ENCODE data around the gene WDR13.
A peak's percentile ranks its signal among the peaks of the same experiment; 100 is the strongest.

The WDR13 gene

DNA sequence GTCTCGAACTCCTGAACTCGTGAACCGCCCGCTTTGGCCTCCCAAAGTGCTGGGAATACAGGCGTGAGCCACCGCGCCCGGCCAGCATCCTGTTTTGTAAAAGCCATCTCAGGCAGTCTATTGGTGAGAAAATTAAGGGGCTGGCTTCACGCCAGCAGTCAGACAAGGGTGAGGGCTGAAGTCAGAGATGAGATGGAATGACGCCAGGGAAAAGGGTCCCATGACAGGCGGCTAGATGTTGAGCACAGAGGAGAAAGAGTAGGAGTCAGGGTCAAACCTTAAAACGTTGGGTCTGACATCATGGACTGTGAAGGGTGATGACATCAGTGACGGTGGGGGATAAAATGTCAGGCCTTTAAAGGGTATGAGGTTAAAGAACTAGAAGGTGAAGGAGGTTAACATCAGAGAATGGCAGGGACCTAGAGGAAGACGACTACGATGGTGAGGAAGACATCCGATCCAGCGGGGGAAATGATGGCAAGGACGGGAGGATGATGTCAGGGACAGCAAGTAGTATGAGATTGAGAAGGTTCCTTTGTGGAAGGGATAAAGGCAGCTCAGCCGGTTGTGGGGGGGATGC lies 23.5 kb upstream of the WDR13 start:
- Histone ChIP-seq H3K4me3 (peak overlapping the region; percentile 81), H3K27ac (peak overlapping the region; percentile 85; the same call in 1 of the 2 replicates), H3K9me3 (ENCODE audit: low read depth, low read length) (no peaks in the 10 kb centered on the region), H3K9ac (ENCODE audit: insufficient read length) (peak overlapping the region; percentile 99), H3K36me3 (ENCODE audit: insufficient read depth, low read length) (peaks cover 40% of the 10 kb centered on the region)
- TF ChIP-seq FOXP2 (optimal IDR thresholded peaks at IDR 0.05; ENCODE audit: control extremely low read depth, extremely low read length, insufficient read depth) (no peak), EZH2 (IDR thresholded peaks at IDR 0.05) (no peak), POLR2AphosphoS5 (IDR thresholded peaks at IDR 0.05; ENCODE audit: borderline replicate concordance, low read depth, low read length) (no peak)
- no peak for DNase-seq (ENCODE audit: low read depth, low spot score)

DNA sequence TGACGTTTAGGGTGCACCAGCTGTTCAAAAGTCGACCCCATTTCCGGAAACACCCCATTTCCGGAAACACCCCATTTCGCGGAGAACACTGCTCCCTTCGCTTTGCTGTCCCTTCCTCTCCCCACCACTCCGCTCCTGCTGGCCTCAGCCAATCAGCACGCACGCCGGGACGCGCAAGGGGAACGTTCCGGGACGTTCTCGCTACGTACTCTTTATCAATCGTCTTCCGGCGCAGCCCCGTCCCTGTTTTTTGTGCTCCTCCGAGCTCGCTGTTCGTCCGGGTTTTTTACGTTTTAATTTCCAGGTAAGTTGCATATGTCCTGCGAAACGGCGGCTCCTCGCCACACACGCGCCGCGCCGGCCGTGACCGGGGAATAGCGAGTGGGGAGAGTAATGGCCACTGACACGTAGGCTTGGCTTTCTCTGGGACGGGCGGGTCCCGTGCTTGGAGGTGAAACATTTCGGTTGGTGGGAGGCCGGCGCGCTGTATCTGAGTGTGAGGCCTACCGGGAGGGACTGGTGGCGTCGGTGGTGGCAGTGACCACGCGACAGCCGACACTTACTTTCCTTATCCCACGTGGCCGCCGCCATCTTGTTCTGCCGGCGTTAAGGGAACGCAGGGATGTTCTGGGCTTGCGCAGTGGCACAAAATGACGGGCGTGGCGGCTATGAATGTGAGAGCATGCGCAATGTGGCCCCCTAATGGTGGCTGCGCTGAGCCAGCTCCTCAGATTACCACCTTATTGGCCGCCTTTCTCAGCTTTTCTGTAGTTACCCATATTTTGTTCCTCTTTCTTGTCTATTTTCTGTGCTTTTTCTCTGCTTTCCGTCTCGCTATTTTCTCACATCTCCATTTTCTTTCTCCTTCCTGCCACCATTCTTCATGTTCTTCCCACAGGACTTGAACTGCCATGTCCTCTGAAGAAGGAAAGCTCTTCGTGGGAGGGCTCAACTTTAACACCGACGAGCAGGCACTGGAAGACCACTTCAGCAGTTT lies 22.7 kb upstream of the WDR13 start, which contains the start of gene RBM3:
TSS of gene RBM3 (plus strand) at position 215 of the 997 bp plus-strand sequence. CDS start at position 912, 697 bp downstream.
- peak within 1 kb of the TSS; percentile 99 for H3K9ac ChIP-seq (ENCODE audit: insufficient read length)
- H3K4me3 ChIP-seq, result peak within 1 kb of the TSS; percentile 81
- peak within 1 kb of the TSS; percentile 98 for H3K27ac ChIP-seq
- TF ChIP-seq EZH2 (IDR thresholded peaks at IDR 0.05), result no peak
- peak; percentile 85 for TF ChIP-seq POLR2AphosphoS5 (IDR thresholded peaks at IDR 0.05; ENCODE audit: borderline replicate concordance, low read depth, low read length)
- TF ChIP-seq FOXP2 (optimal IDR thresholded peaks at IDR 0.05; ENCODE audit: control extremely low read depth, extremely low read length, insufficient read depth), result no peak
- DNase-seq (ENCODE audit: low read depth, low spot score), result no peak
- H3K36me3 ChIP-seq (ENCODE audit: insufficient read depth, low read length), result peaks cover 48% of the 10 kb centered on the region
- no peaks in the 10 kb centered on the region for H3K9me3 ChIP-seq (ENCODE audit: low read depth, low read length)

DNA sequence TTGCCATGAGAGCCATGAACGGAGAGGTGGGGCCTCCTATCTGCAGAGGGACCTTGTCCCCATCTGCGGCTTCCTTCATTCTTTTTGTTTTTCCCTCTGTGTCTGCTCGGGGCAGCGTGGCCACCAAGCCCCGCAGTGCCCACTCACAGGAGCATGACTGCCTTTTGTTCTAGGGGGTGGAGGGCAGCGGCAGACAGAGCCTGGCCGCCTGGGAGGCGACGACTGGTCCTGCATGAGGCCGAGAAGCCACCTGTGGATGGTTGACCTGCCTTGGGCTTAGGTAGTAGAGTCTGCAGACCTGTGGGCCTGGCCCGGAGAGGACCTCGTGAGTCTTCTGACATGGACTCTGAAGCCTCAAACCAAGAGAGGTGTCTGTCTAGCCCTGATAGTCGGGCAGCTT lies 21.6 kb upstream of the WDR13 start:
- Histone ChIP-seq H3K9me3 (ENCODE audit: low read depth, low read length) (no peaks in the 10 kb centered on the region), H3K36me3 (ENCODE audit: insufficient read depth, low read length) (peaks cover 49% of the 10 kb centered on the region), H3K4me3 (peak overlapping the region; percentile 81), H3K9ac (ENCODE audit: insufficient read length) (peak overlapping the region; percentile 99), H3K27ac (0 out of 2 replicates have a peak overlapping the region, but pooled peaks have one; percentile 98)
- no peak for TF ChIP-seq POLR2AphosphoS5 (IDR thresholded peaks at IDR 0.05; ENCODE audit: borderline replicate concordance, low read depth, low read length)
- no peak for TF ChIP-seq EZH2 (IDR thresholded peaks at IDR 0.05)
- TF ChIP-seq FOXP2 (optimal IDR thresholded peaks at IDR 0.05; ENCODE audit: control extremely low read depth, extremely low read length, insufficient read depth), result no peak
- DNase-seq (ENCODE audit: low read depth, low spot score), result no peak

DNA sequence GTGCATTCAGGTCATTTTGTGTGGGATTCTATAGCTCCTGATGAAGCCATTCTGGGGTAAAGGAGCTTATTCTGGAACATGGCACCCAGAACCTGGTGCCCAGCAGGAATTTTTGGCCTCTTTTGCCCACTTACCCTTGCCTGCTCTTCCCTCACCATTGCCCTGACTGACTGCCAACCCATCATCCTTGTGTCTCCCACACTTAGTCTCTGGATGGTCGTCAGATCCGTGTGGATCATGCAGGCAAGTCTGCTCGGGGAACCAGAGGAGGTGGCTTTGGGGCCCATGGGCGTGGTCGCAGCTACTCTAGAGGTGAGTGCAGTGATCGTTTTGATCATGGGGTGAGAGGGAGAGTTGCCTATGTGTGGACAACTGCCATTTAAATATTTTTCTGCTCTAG lies 21.2 kb upstream of the WDR13 start:
- no peaks in the 10 kb centered on the region for H3K9me3 ChIP-seq (ENCODE audit: low read depth, low read length)
- DNase-seq (ENCODE audit: low read depth, low spot score), result no peak
- H3K9ac ChIP-seq (ENCODE audit: insufficient read length), result peak overlapping the region; percentile 99
- H3K27ac ChIP-seq, result no peak overlapping the region
- H3K36me3 ChIP-seq (ENCODE audit: insufficient read depth, low read length), result peaks cover 49% of the 10 kb centered on the region
- TF ChIP-seq FOXP2 (optimal IDR thresholded peaks at IDR 0.05; ENCODE audit: control extremely low read depth, extremely low read length, insufficient read depth), result no peak
- TF ChIP-seq POLR2AphosphoS5 (IDR thresholded peaks at IDR 0.05; ENCODE audit: borderline replicate concordance, low read depth, low read length), result no peak
- TF ChIP-seq EZH2 (IDR thresholded peaks at IDR 0.05), result no peak
- peak overlapping the region; percentile 81 for H3K4me3 ChIP-seq

DNA sequence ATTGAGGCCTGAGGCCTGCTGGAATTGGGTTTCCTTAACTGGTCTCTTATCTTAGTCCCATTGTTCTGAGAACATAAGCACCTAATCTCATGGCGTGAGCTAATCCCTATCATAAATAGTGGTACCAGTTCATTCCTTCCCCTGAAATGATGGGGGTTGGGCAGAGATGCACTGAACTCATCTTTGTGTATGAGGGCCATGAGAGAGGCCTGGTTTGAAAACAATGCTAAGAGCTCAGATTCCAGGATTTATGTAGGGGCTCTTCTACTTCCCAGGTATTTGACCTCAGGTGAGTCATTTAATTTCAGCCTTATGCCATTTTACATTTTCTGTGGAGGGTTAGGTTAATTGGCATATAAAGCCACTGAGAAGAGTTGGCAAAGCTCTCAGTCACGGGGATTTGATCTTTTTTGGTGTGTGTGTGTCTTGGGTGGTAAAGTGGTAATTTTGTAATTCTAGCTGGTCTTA lies 18.6 kb upstream of the WDR13 start:
- DNase-seq (ENCODE audit: low read depth, low spot score), result no peak
- no peak overlapping the region for H3K9ac ChIP-seq (ENCODE audit: insufficient read length)
- TF ChIP-seq EZH2 (IDR thresholded peaks at IDR 0.05), result no peak
- no peak for TF ChIP-seq POLR2AphosphoS5 (IDR thresholded peaks at IDR 0.05; ENCODE audit: borderline replicate concordance, low read depth, low read length)
- TF ChIP-seq FOXP2 (optimal IDR thresholded peaks at IDR 0.05; ENCODE audit: control extremely low read depth, extremely low read length, insufficient read depth), result no peak
- no peak overlapping the region for H3K4me3 ChIP-seq
- no peaks in the 10 kb centered on the region for H3K9me3 ChIP-seq (ENCODE audit: low read depth, low read length)
- H3K36me3 ChIP-seq (ENCODE audit: insufficient read depth, low read length), result peaks cover 49% of the 10 kb centered on the region
- 0 out of 2 replicates have a peak overlapping the region, but pooled peaks have one; percentile 21 for H3K27ac ChIP-seq

DNA sequence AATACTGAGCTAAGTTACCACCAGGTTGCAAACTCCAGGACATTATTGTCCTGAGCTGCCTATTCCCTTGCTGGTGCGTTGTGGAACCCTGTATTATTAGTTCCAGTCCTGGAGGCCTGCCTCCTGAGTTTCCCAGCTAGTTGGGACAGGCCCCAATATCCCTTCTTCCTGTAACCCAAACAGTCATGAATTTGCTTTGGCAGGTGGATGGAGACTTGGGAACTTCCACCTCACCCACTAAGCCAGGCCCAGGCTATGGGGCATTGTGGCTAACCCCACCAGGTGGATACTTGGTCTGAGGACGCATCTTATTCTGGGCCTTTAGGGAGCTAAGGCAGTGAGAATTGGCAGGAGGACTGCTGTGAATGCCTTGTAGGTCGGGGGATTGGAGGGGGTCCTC lies 18.0 kb upstream of the WDR13 start:
- TF ChIP-seq POLR2AphosphoS5 (IDR thresholded peaks at IDR 0.05; ENCODE audit: borderline replicate concordance, low read depth, low read length), result no peak
- no peak for TF ChIP-seq EZH2 (IDR thresholded peaks at IDR 0.05)
- Histone ChIP-seq H3K36me3 (ENCODE audit: insufficient read depth, low read length) (peaks cover 49% of the 10 kb centered on the region), H3K9me3 (ENCODE audit: low read depth, low read length) (no peaks in the 10 kb centered on the region), H3K4me3 (no peak overlapping the region), H3K9ac (ENCODE audit: insufficient read length) (no peak overlapping the region), H3K27ac (0 out of 2 replicates have a peak overlapping the region, but pooled peaks have one; percentile 21)
- DNase-seq (ENCODE audit: low read depth, low spot score), result no peak

DNA sequence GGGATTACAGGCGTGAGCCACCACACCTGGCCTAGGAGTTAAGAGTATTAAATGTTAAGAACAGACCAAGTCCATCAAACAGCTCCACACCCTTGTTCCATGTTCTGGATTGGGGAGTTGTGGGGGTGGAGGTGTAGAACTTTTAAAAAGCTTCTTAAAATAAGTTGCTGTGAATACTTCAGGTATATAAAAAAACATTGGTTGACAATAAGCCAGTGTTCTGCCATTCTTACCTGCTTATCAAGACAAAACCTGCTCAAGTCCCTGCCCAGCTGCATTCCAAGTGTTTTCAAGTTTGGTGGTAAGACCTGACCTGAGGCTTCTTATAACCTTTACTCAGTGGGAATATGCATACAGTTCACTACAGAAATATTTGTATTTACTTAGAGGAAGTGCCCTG lies 16.6 kb upstream of the WDR13 start:
- Histone ChIP-seq H3K36me3 (ENCODE audit: insufficient read depth, low read length) (peaks cover 40% of the 10 kb centered on the region), H3K27ac (no peak overlapping the region; the same call in 1 of the 2 replicates), H3K9me3 (ENCODE audit: low read depth, low read length) (no peaks in the 10 kb centered on the region), H3K9ac (ENCODE audit: insufficient read length) (no peak overlapping the region), H3K4me3 (no peak overlapping the region)
- DNase-seq (ENCODE audit: low read depth, low spot score), result no peak
- TF ChIP-seq EZH2 (IDR thresholded peaks at IDR 0.05) (no peak), POLR2AphosphoS5 (IDR thresholded peaks at IDR 0.05; ENCODE audit: borderline replicate concordance, low read depth, low read length) (no peak), FOXP2 (optimal IDR thresholded peaks at IDR 0.05; ENCODE audit: control extremely low read depth, extremely low read length, insufficient read depth) (no peak)

DNA sequence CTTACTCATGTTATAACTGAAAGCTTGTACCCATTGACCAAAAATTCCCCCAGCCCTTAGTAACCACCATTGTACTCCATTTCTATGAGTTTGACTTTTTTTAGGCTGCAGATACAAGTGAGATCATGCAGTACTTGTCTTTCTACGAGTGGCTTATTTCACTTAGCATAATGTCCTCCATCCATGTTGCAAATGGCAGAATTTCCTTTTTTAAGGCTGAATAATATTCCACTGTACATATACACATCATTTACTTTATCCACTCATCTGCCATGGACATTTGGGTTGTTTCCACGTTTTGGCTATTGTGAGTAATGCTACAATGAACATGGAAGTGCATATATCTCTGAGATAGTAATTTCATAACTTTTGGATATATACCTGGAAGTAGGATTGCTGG lies 12.6 kb upstream of the WDR13 start:
- H3K4me3 ChIP-seq, result no peak overlapping the region
- no peak for DNase-seq (ENCODE audit: low read depth, low spot score)
- H3K27ac ChIP-seq, result no peak overlapping the region
- TF ChIP-seq FOXP2 (optimal IDR thresholded peaks at IDR 0.05; ENCODE audit: control extremely low read depth, extremely low read length, insufficient read depth) (no peak), EZH2 (IDR thresholded peaks at IDR 0.05) (no peak), POLR2AphosphoS5 (IDR thresholded peaks at IDR 0.05; ENCODE audit: borderline replicate concordance, low read depth, low read length) (no peak)
- H3K9ac ChIP-seq (ENCODE audit: insufficient read length), result no peak overlapping the region
- no peaks in the 10 kb centered on the region for H3K36me3 ChIP-seq (ENCODE audit: insufficient read depth, low read length)
- H3K9me3 ChIP-seq (ENCODE audit: low read depth, low read length), result no peaks in the 10 kb centered on the region
